CD4-positive, alpha-beta T cell treated with Interleukin-1 beta for 1 hour (primary cell): ENCODE measurements around the gene OMP.
"Not testable (repeated sequence)": the region's sequence is repeated elsewhere in the genome, so short reads cannot be mapped to it uniquely, and the experiment has no call there.

ENCODE experiments used
- DNase-seq, 2 donors: peaks; one replicate each; pipeline ENCODE4 v3.0.0-alpha.2; 2020 to 2022

OMP gene

GRCh38 chr11:77088236-77089003, 14.2 kb upstream of the OMP start:
- DNase-seq = no peak

GRCh38 chr11:77089004-77089545, 13.6 kb upstream of the OMP start:
- no peak for DNase-seq

GRCh38 chr11:77090046-77090372, 12.6 kb upstream of the OMP start:
- DNase-seq = no peak

GRCh38 chr11:77090373-77091111, 12.1 kb upstream of the OMP start:
- no peak for DNase-seq

GRCh38 chr11:77091146-77091940, 11.3 kb upstream of the OMP start:
- peak; percentile 75 to 81 for DNase-seq

- DNase-seq = no peak
Measured at GRCh38 chr11:77092382-77092781, 10.3 kb upstream of the OMP start.

GRCh38 chr11:77093056-77093891, 9.4 kb upstream of the OMP start:
- no peak for DNase-seq

- DNase-seq = no peak
Measured at GRCh38 chr11:77093987-77094840, 8.4 kb upstream of the OMP start.

- no peak for DNase-seq
Measured at GRCh38 chr11:77094841-77095365, 7.7 kb upstream of the OMP start.

- DNase-seq = no peak
Measured at GRCh38 chr11:77095551-77096490, 6.8 kb upstream of the OMP start.

- no peak for DNase-seq
Measured at GRCh38 chr11:77096591-77097019, 6.0 kb upstream of the OMP start.

GRCh38 chr11:77097180-77097579, 5.5 kb upstream of the OMP start:
- DNase-seq = not testable (repeated sequence)

GRCh38 chr11:77100166-77101042, 2.2 kb upstream of the OMP start:
- DNase-seq = no peak

GRCh38 chr11:77101043-77101537, 1.6 kb upstream of the OMP start:
- DNase-seq = no peak

GRCh38 chr11:77103319-77103718, 679 bp downstream of the OMP start:
- no peak for DNase-seq

GRCh38 chr11:77104727-77105126, 2.1 kb downstream of the OMP start:
- no peak for DNase-seq

GRCh38 chr11:77106321-77106720, 3.7 kb downstream of the OMP start:
- DNase-seq = no peak

GRCh38 chr11:77106759-77107158, 4.1 kb downstream of the OMP start:
- no peak for DNase-seq

GRCh38 chr11:77107950-77108349, 5.3 kb downstream of the OMP start:
- no peak for DNase-seq
